GM12872 (cell line): ENCODE measurements around the gene SPRY4.

ENCODE experiments used
- TF ChIP-seq, protein P1 (sequence below): IDR thresholded peaks from 3 replicates; pipeline ENCODE4 v1.5.1; 2011; ENCODE audit warnings: low read depth, mild to moderate bottlenecking, low read length, moderate library complexity; ENCODE audit not compliant: insufficient read depth

Gene SPRY4, protein sequence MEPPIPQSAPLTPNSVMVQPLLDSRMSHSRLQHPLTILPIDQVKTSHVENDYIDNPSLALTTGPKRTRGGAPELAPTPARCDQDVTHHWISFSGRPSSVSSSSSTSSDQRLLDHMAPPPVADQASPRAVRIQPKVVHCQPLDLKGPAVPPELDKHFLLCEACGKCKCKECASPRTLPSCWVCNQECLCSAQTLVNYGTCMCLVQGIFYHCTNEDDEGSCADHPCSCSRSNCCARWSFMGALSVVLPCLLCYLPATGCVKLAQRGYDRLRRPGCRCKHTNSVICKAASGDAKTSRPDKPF

DNA sequence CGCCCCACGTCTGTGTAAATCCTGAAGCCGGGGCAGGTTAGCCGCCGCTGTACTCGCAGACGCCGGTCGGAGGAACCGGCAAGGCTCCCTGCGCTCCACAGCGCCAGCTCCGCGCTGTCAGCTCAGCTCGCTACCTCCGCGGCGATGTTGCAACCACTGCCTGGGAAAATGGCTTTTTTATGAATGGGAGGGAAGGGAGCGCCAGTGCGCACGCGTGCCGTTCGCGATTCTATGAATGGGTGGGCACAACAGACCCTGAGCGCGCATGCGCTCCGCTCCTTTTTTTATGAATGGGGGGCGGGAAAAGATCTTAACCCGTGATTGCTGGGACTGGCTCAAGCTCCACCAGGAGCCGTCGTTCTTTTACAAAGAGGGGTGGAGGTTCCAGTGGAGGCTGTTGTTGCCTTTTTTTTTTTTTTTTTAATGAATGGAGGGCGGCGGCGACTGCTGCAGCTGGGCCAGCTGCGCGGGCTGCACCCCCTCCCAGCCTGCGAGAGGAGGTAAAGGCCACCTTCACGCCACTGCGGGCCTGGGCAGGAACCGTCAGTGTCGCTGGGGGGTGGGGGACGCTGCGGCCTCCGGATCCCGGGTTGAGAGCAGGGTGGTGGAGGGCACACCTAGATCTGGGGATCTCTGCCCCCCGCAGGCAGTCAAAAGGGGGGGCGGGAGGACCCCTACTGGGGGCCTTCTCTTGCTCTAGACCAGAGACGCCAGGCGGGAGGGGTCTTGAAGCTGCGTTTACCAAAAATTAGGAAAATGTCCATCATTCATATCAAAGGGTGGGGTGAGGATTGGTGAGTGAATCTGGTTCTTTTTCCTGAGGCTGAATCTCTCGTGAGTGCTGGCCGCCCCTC is at the start of gene SPRY4:
Gene SPRY4 (minus strand): TSS at position 151 of the 854 bp plus-strand sequence. CDS start 9,913 bp downstream, outside the sequence.
- TF ChIP-seq, protein P1, sequence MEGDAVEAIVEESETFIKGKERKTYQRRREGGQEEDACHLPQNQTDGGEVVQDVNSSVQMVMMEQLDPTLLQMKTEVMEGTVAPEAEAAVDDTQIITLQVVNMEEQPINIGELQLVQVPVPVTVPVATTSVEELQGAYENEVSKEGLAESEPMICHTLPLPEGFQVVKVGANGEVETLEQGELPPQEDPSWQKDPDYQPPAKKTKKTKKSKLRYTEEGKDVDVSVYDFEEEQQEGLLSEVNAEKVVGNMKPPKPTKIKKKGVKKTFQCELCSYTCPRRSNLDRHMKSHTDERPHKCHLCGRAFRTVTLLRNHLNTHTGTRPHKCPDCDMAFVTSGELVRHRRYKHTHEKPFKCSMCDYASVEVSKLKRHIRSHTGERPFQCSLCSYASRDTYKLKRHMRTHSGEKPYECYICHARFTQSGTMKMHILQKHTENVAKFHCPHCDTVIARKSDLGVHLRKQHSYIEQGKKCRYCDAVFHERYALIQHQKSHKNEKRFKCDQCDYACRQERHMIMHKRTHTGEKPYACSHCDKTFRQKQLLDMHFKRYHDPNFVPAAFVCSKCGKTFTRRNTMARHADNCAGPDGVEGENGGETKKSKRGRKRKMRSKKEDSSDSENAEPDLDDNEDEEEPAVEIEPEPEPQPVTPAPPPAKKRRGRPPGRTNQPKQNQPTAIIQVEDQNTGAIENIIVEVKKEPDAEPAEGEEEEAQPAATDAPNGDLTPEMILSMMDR: peak; percentile 12; the same call in 2 of the 3 replicates

DNA sequence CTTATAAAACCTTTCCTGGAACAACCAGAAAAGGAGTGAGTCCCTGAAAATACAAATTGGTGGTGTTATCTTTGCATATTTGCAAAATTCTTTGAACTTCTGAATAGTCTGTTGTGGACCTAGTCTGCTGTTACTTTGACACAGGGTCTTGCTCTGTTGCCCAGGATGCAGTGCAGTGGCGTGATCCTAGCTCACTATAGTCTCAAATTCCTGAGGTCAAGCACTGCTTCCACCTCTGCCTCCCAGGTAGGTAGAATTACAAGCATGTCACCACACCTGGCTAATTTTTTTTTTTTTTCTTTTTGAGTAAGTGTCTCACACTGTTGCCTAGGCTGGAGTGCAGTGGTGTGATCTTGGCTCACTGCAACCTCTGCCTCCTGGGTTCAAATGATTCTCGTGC is 43.7 kb upstream of the SPRY4 start:
- TF ChIP-seq, protein P1: no peak

DNA sequence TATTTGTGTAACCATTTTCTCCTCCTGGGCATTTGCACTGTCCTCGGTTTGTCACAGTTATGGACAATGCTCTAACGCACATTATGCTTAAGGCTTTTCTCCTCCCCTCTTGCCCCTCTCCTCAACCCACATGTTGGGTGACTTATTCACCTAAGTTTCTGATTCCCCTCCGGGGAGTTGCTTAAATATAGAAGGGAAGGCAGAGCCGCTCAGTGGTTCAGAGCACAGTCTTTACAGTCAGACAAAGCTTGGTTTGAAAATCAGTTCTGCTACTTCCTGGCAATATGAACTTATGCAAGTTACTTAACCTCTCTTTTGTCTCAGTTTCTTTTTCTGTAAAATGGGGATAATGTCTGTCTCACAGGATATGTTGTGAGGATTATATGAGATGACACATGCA is 41.2 kb upstream of the SPRY4 start:
- TF ChIP-seq, protein P1: no peak

DNA sequence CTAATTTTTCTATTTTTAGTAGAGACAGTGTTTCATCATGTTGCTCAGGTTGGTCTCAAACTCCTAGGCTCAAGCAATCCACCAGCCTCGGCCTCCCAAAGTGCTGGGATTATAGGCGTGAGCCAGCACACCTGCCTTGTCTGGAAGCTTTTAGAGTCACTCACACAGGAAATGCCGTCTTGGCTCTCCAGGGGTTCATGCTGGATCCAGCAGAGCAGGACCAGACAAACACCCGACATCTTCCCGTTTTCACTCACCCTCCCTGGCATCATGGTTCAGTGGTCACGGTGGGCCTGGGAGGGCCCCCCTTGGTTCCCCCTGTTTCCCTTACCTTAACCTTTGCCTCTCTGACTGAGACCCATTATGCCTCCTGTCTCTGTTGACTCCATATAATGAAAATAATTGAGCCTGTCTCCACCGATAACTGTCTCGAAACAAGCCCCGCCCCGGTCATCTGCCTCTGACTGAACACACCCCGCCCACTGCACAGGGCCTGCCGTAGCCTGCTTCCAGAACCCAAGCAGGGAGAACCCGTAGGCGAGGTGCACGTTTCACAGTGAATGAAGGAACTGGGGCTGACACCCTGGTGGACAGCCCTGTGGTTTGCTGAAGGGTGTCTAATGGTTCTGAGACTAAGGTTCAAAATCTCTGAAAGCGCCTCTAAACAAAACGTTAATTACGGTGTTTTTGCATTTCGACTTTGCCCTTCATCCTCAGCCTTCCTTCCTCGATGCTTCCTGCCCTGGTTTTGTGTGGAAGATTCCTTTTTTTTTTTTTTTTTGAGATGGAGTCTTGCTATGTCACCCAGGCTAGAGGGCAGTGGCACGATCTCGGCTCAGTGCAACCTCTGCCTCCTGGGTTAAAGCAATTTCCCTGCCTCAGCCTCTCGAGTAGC is 39.7 kb upstream of the SPRY4 start:
- TF ChIP-seq, protein P1: no peak; the same call in 2 of the 3 replicates

DNA sequence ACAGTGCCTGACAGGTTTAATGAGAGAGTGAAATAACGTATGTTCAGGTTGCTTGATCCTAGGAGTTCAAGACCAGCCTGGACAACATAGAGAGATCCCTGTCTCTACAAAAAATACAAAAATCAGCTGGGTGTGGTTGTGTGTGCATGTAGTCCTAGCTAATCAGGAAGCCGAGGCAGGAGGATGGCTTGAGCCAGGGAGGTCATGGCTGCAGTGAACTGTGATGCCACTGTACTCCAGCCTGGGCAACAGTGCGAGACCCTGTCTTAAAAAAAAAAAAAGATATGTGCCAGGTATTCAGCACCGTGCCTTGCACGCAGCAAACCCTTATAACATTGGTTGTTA is 38.8 kb upstream of the SPRY4 start:
- TF ChIP-seq, protein P1: no peak

DNA sequence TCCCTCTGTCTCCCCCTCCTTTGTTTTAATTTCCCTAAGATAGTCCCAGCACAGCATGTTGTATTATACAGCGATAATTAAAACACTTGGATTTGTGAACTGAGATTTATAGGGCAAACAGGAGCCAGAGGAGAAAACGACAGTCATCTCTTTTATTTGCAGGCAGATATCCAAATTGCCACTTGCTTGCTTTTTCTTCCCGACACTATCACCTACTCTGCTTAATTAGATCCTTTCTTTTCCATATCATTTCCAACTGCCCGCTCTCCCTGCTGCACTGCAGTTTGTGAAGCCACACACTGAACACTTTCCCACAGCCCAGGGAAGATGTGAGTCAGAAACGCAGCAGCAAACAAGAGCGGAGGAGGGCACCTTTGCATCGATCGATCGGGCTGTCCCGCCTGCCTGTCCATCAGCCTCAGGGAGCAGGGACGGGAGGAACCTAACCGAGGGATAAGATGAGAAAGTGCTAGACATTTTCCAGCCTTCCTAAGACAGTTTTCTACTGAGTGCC is 35.8 kb upstream of the SPRY4 start:
- TF ChIP-seq, protein P1: no peak
